Heart left ventricle (tissue), 13 donors: ENCODE data around the gene VAT1L.

Experiments used
- CTCF ChIP-seq, 12 donors: fragments of 200-600 bp; sonication (generic) in 4 of 12; IDR thresholded peaks; one replicate each; pipeline versions ENCODE4 v1.5.0 to v1.8.0; 2018 to 2022; ENCODE audit warnings: antibody characterized with exemption in 12 of 12, mild to moderate bottlenecking in 5 of 12
- POLR2A ChIP-seq, 2 donors: fragments of 450-650 bp; IDR thresholded peaks; one replicate each; pipeline ENCODE4 v1.6.1; 2017; ENCODE audit warnings: antibody characterized with exemption in 2 of 2, mild to moderate bottlenecking in 2 of 2, moderate library complexity in 2 of 2
- donor health status: ischemic (EF 13 %, LVEDD 7.1; RV severe dilation, severe dysfunction).
- donor health status: DM: no; HTN: yes; CAD: no.
- donor health status: DM: no; HTN: no; CAD: no.
- donor health status: ischemic (EF 25% LVEDD 6.9; RV normal size, moderate dysfunction).
- donor health status: ischemic (EF 25% LVEDD 5.7; RV mildly dilated, moderate dysfunction).
- donor health status: ischemic (EF 35%, LVEDD 5.7; RV mildly dilated, moderate dysfunction).
- donor health status: nonischemic (EF 11% LVEDD 7.7; RV severe dilation, severe dysfunction).
- donor health status: DM: yes; HTN: yes; CAD: no.
- donor health status: PGD.
- donor health status: ischemic (EF 29% LVEDD 5.4; RV normal size, mild dysfunction).
- donor health status: nonischemic (EF 23%, LVEDD 6.1; RV moderate dilation, normal function).

GRCh38 chr16:78022347-78023060 is 234.1 kb downstream of the VAT1L start, which contains the start of gene CLEC3A:
- TF ChIP-seq CTCF (IDR thresholded peaks at IDR 0.05): no peak
- TF ChIP-seq POLR2A (IDR thresholded peaks at IDR 0.05): no peak
